CD8-positive, alpha-beta memory T cell (primary cell): ENCODE results near the gene RAP1GDS1. TPM values are rescaled to one million over a fixed set of nuclear protein-coding genes. Genes with fewer than 3 reads are reported as not detected.

ENCODE experiments used
- CTCF ChIA-PET: fragments of 350-600 bp; sonication (Branson Sonifier 250); formaldehyde crosslinking; loops from one replicate; lab custom pipeline; 2021; ENCODE audit warnings: antibody characterized with exemption; lab: Charles Lee
- POLR2A ChIA-PET: fragments of 350-600 bp; sonication (Branson Sonifier 250); formaldehyde crosslinking; loops from one replicate; lab custom pipeline; 2021; ENCODE audit warnings: antibody characterized with exemption; lab: Charles Lee
- DNase-seq, 5 donors: peaks; one replicate each; pipeline versions ENCODE4 v3.0.0 to v3.0.0-alpha.2; 2020 to 2022; ENCODE audit warnings: mixed read lengths in 1 of 5
- H3K27ac ChIP-seq: one replicate; pipeline ENCODE4 v1.7.0; 2013; ENCODE audit warnings: low read depth, mild to moderate bottlenecking, low read length, moderate library complexity
- H3K27me3 ChIP-seq: 2 replicates; pipeline ENCODE4 v1.7.0; 2013; ENCODE audit warnings: low read length, mild to moderate bottlenecking; ENCODE audit not compliant: insufficient read depth, poor library complexity, severe bottlenecking
- H3K36me3 ChIP-seq: 2 replicates; pipeline ENCODE4 v1.7.0; 2013; ENCODE audit warnings: mild to moderate bottlenecking, low read length, moderate library complexity; ENCODE audit not compliant: insufficient read depth
- H3K4me1 ChIP-seq: 2 replicates; pipeline ENCODE4 v1.7.0; 2013; ENCODE audit warnings: mild to moderate bottlenecking, low read length, moderate library complexity; ENCODE audit not compliant: insufficient read depth
- H3K4me3 ChIP-seq: 2 replicates; pipeline ENCODE4 v1.7.0; 2013; ENCODE audit warnings: mild to moderate bottlenecking, low read length
- H3K9me3 ChIP-seq: 2 replicates; pipeline ENCODE4 v1.7.0; 2013; ENCODE audit warnings: mild to moderate bottlenecking, low read length
- H3K27ac Mint-ChIP-seq, 8 donors: one replicate each; pipeline ENCODE4 v1.8.0; 2020 to 2021; ENCODE audit warnings: mixed read lengths in 8 of 8, mild to moderate bottlenecking in 6 of 8, inconsistent platforms in 3 of 8, moderate library complexity in 3 of 8
- H3K27me3 Mint-ChIP-seq, 2 donors: one replicate each; pipeline ENCODE4 v1.8.0; 2020 to 2021; ENCODE audit warnings: mixed read lengths in 2 of 2, mild to moderate bottlenecking in 1 of 2, moderate library complexity in 1 of 2
- H3K36me3 Mint-ChIP-seq, 3 donors: one replicate each; pipeline ENCODE4 v1.8.0; 2020 to 2021; ENCODE audit warnings: mixed read lengths in 3 of 3, inconsistent platforms in 1 of 3, mild to moderate bottlenecking in 1 of 3
- H3K4me1 Mint-ChIP-seq, 3 donors: one replicate each; pipeline ENCODE4 v1.8.0; 2020 to 2021; ENCODE audit warnings: mixed read lengths in 3 of 3, inconsistent platforms in 1 of 3, mild to moderate bottlenecking in 1 of 3
- H3K4me3 Mint-ChIP-seq, 7 donors: one replicate each; pipeline ENCODE4 v1.8.0; 2020 to 2021; ENCODE audit warnings: mixed read lengths in 7 of 7, mild to moderate bottlenecking in 6 of 7, moderate library complexity in 4 of 7, inconsistent platforms in 2 of 7
- H3K9me3 Mint-ChIP-seq, 5 donors: one replicate each; pipeline ENCODE4 v1.8.0; 2020 to 2022; ENCODE audit warnings: mixed read lengths in 5 of 5, mild to moderate bottlenecking in 3 of 5, moderate library complexity in 2 of 5, inconsistent platforms in 1 of 5
- polyA plus RNA-seq: library from polyadenylated mRNA; unstranded; fragments of 300-500 nt; fragmentation: Illumina TruSeq; gene quantifications from one replicate; pipeline ENCODE4 v1.2.3, GENCODE V29; 2021
- total RNA-seq, 2 experiments: library from RNA; stranded (reverse); gene quantifications; one replicate each; pipeline ENCODE4 v1.2.3, GENCODE V29; 2021

Gene RAP1GDS1
- total and polyA plus RNA-seq, 3 experiments from 2014 or later: 40.9 to 56.4 (median 53.7) TPM

DNA sequence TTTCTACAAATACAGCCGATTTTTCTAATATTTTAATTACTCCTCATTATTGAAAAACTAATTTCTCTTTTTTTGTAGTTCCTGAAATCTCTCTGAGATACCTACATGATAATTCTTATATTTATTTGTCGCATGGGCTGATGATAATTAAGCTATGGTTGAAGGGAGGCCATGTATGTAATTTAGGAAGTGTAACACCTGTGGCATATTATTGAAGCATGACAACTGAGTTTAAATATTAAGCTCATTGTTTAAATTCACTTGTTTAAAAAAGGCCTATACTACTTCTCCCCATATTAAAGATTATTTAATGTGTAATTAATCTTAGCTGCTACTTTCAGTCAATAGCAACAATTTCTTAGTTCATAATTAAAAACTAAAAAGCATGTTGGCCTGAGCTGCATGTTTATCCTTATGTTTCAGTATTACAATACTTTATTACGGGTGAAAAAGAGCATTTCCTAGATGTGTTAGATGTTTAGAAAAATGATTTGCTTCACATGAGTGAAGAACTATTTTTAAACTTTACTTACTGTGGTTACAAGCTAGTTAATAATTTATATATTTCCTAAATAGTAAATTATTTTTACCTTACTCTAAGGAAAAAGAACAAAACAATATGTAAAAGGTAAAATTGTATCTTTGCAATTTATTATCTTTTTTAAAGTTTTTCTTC, 122.4 kb downstream of the RAP1GDS1 start:
- H3K4me3 ChIP-seq: no peak overlapping the region
- H3K27me3 Mint-ChIP-seq: no peaks in the 10 kb centered on the region
- no peak for DNase-seq
- no peaks in the 10 kb centered on the region for H3K27me3 ChIP-seq
- no peak overlapping the region for H3K27ac ChIP-seq
- POLR2A ChIA-PET: no interaction called here
- H3K4me1 ChIP-seq: no peaks in the 10 kb centered on the region
- no peaks in the 10 kb centered on the region for H3K9me3 Mint-ChIP-seq
- H3K36me3 Mint-ChIP-seq: peaks cover 8 to 30% (median 9%) of the 10 kb centered on the region in 3 donors
- H3K4me1 Mint-ChIP-seq: peaks cover 0 to 5% (median 0%) of the 10 kb centered on the region in 3 donors
- H3K4me3 Mint-ChIP-seq: no peak overlapping the region
- CTCF ChIA-PET: no interaction called here
- H3K9me3 ChIP-seq: no peaks in the 10 kb centered on the region
- no peak overlapping the region for H3K27ac Mint-ChIP-seq
- no peaks in the 10 kb centered on the region for H3K36me3 ChIP-seq

DNA sequence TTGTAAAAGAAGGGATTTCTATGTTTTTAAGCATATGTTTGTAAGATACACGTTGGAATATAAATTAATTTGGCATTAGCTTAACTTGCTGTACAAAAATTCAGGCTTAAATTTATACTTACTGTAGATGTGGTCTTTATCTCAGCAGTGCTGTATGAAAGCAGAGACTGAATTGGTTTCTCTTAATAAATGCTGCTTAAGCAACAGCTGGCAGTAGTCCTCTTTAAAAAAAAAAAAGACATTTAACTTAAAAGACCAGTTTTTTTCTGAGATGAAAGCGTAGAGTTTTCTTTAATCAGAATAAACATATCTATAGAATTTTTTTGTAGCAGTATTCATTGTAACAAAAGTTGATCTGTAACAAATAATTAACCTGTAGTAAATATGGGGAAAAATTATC, 124.6 kb downstream of the RAP1GDS1 start:
- Histone ChIP-seq H3K27me3 (no peaks in the 10 kb centered on the region), H3K4me1 (no peaks in the 10 kb centered on the region), H3K27ac (no peak overlapping the region), H3K9me3 (no peaks in the 10 kb centered on the region), H3K36me3 (no peaks in the 10 kb centered on the region), H3K4me3 (no peak overlapping the region)
- H3K4me3 Mint-ChIP-seq: no peak overlapping the region
- no peak for DNase-seq
- no peaks in the 10 kb centered on the region for H3K27me3 Mint-ChIP-seq
- no peaks in the 10 kb centered on the region for H3K9me3 Mint-ChIP-seq
- ChIA-PET CTCF (no interaction called here), POLR2A (no interaction called here)
- peaks cover 0 to 5% (median 0%) of the 10 kb centered on the region in 3 donors for H3K4me1 Mint-ChIP-seq
- H3K36me3 Mint-ChIP-seq: peaks cover 5 to 29% (median 12%) of the 10 kb centered on the region in 3 donors
- no peak overlapping the region for H3K27ac Mint-ChIP-seq

DNA sequence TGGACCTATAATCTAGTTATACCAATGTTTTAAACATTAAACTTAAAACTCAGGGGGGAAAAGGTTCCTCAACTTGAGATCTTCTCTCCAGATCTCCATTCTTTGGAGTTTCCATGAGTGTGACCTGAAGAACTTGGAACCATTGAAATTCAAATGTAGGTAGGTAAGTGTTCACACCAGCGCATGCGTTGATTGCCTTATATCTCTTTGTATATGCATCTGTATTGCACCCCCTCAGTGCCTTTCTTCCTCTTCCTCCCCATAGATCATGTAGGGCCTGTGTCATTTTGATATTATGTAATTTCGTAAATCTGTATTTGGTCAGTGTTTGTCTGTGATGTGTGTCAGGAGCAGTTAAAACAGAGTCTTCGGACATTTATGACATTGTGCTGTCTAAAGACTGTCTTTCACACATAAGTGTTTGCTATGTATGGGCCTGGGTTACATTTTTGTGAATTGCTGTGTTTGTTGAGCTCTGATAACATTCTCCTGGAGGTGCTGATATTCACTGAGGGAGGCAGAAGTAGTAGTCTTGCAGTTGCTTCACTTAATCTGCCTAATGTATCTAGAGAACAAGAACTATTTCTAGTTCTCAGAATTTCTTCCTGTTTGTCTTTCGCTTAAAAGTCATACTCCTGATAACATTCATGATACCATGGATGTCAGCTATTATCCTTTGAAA, 126.3 kb downstream of the RAP1GDS1 start:
- DNase-seq: no peak
- no peaks in the 10 kb centered on the region for H3K4me1 Mint-ChIP-seq
- no peak overlapping the region for H3K4me3 Mint-ChIP-seq
- peak overlapping the region in 2 of 8 donors; percentile 4 to 48 for H3K27ac Mint-ChIP-seq
- H3K9me3 Mint-ChIP-seq: no peaks in the 10 kb centered on the region
- peaks cover 10 to 33% (median 12%) of the 10 kb centered on the region in 3 donors for H3K36me3 Mint-ChIP-seq
- no peak overlapping the region for H3K27ac ChIP-seq
- no peak overlapping the region for H3K4me3 ChIP-seq
- H3K9me3 ChIP-seq: no peaks in the 10 kb centered on the region
- ChIA-PET POLR2A (interaction anchor here (0.8 kb wide), 1 partner anchor 242 kb away, joined by 3 read pairs; no protein-coding TSS in a partner anchor), CTCF (no interaction called here)
- no peaks in the 10 kb centered on the region for H3K27me3 Mint-ChIP-seq
- H3K36me3 ChIP-seq: no peaks in the 10 kb centered on the region
- no peaks in the 10 kb centered on the region for H3K27me3 ChIP-seq
- no peaks in the 10 kb centered on the region for H3K4me1 ChIP-seq

DNA sequence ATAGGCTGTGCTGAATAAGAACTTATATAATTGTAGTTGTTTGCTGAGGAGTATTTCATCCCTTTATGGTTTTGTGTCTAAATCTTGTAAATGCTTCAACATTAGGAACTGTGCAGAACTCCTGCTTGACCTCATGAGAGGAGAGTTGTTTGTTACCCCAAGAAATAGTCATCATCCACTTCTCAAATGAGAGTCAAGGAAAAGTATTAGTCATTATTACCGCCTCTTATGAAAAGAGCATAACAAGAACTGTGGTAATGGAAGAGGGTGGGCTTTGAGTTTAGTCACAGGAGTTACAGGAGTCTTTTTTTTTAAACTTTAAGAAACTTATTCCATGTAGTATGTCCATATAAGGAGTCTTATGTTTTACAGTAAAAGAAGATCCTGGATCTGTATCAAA, 132.9 kb downstream of the RAP1GDS1 start:
- ChIA-PET POLR2A (no interaction called here), CTCF (no interaction called here)
- Mint-ChIP-seq H3K9me3 (peaks cover 0 to 7% (median 5%) of the 10 kb centered on the region in 5 donors), H3K4me1 (peaks cover 0 to 7% (median 2%) of the 10 kb centered on the region in 3 donors), H3K4me3 (no peak overlapping the region), H3K36me3 (peaks cover 38 to 42% (median 40%) of the 10 kb centered on the region in 3 donors), H3K27ac (no peak overlapping the region), H3K27me3 (no peaks in the 10 kb centered on the region)
- Histone ChIP-seq H3K27me3 (no peaks in the 10 kb centered on the region), H3K9me3 (no peaks in the 10 kb centered on the region), H3K4me1 (no peaks in the 10 kb centered on the region), H3K36me3 (no peaks in the 10 kb centered on the region), H3K4me3 (no peak overlapping the region), H3K27ac (no peak overlapping the region)
- DNase-seq: no peak

DNA sequence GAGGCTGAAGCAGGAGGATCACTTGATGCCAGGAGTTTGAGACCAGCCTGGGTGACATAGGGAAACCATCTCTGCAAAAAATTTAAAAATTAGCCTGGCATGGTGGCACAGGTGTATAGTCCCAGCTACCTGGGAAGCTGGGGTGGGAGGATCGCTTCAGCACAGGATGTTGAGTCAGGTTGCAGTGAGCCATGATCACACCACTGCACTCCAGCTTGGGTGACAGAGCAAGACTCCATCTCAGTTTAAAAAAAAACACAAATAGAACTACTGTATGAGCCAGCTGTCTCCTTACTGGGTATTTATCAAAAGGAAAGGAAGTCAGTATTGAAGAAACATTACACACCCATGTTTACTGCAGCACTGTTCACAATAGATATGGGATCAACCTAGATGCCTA, 138.7 kb downstream of the RAP1GDS1 start:
- no peak for DNase-seq
- H3K9me3 Mint-ChIP-seq: peaks cover 2 to 7% (median 6%) of the 10 kb centered on the region in 5 donors
- POLR2A ChIA-PET: no interaction called here
- Histone ChIP-seq H3K9me3 (no peaks in the 10 kb centered on the region), H3K27me3 (no peaks in the 10 kb centered on the region), H3K4me3 (no peak overlapping the region), H3K27ac (no peak overlapping the region), H3K4me1 (no peaks in the 10 kb centered on the region), H3K36me3 (no peaks in the 10 kb centered on the region)
- H3K36me3 Mint-ChIP-seq: peaks cover 16 to 31% (median 21%) of the 10 kb centered on the region in 3 donors
- no peak overlapping the region for H3K4me3 Mint-ChIP-seq
- peaks cover 0 to 7% (median 2%) of the 10 kb centered on the region in 3 donors for H3K4me1 Mint-ChIP-seq
- CTCF ChIA-PET: no interaction called here
- H3K27me3 Mint-ChIP-seq: no peaks in the 10 kb centered on the region
- no peak overlapping the region for H3K27ac Mint-ChIP-seq

DNA sequence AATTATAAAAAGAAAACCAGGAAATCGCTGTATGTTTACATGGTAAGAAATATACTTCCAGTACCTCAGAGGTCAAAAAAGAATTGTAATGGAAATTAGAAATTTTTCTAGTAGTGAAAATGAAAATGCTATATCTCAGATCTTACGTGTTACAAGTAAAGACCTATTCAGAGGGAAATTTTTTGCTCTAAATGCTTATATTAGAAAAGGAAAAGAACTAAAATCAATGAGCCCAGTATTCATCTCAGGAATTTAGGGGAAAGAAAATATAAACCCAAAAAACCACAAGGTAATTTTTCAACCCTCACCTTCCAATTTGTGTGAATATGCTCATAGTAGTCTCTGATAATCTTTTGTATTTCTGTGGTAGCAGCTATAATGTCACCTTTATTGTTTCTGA, 145.6 kb downstream of the RAP1GDS1 start:
- CTCF ChIA-PET: no interaction called here
- Histone ChIP-seq H3K9me3 (no peaks in the 10 kb centered on the region), H3K4me1 (no peaks in the 10 kb centered on the region), H3K4me3 (no peak overlapping the region), H3K27ac (no peak overlapping the region), H3K36me3 (no peaks in the 10 kb centered on the region), H3K27me3 (no peaks in the 10 kb centered on the region)
- no peaks in the 10 kb centered on the region for H3K27me3 Mint-ChIP-seq
- H3K9me3 Mint-ChIP-seq: peaks cover 0 to 4% (median 3%) of the 10 kb centered on the region in 5 donors
- peaks cover 0 to 4% (median 0%) of the 10 kb centered on the region in 3 donors for H3K4me1 Mint-ChIP-seq
- H3K4me3 Mint-ChIP-seq: no peak overlapping the region
- H3K36me3 Mint-ChIP-seq: peaks cover 13 to 40% (median 35%) of the 10 kb centered on the region in 3 donors
- DNase-seq: no peak
- no peak overlapping the region for H3K27ac Mint-ChIP-seq
- POLR2A ChIA-PET: interaction anchor here (0.6 kb wide), 1 partner anchor 1042 kb away, joined by 3 read pairs; no protein-coding TSS in a partner anchor

DNA sequence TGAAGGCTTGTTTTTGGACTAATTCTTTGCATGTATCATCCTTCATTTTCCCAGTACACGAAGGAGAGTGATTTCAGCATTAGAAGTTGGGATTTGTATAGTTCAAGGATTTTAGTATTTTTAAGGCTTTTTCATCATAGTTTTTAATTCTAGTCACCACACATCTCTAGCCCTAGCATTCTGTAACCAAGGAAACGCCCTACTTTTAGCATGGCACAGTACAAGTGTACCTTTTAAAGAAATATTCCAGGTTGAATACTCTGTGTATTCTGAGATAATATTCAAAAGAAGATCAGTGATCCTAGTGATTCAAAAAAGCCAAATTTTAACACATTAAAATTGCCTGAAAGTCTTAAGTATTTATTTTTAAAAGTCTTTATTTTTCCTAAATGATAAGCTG, 150.5 kb downstream of the RAP1GDS1 start:
- ChIA-PET CTCF (no interaction called here), POLR2A (no interaction called here)
- no peak overlapping the region for H3K4me3 Mint-ChIP-seq
- H3K36me3 Mint-ChIP-seq: peaks cover 20 to 46% (median 41%) of the 10 kb centered on the region in 3 donors
- H3K4me1 Mint-ChIP-seq: peaks cover 2 to 4% (median 2%) of the 10 kb centered on the region in 3 donors
- Histone ChIP-seq H3K9me3 (no peaks in the 10 kb centered on the region), H3K4me3 (no peak overlapping the region), H3K4me1 (no peaks in the 10 kb centered on the region), H3K36me3 (no peaks in the 10 kb centered on the region), H3K27ac (no peak overlapping the region), H3K27me3 (no peaks in the 10 kb centered on the region)
- DNase-seq: no peak
- no peaks in the 10 kb centered on the region for H3K27me3 Mint-ChIP-seq
- H3K27ac Mint-ChIP-seq: no peak overlapping the region
- peaks cover 10 to 16% (median 10%) of the 10 kb centered on the region in 5 donors for H3K9me3 Mint-ChIP-seq

DNA sequence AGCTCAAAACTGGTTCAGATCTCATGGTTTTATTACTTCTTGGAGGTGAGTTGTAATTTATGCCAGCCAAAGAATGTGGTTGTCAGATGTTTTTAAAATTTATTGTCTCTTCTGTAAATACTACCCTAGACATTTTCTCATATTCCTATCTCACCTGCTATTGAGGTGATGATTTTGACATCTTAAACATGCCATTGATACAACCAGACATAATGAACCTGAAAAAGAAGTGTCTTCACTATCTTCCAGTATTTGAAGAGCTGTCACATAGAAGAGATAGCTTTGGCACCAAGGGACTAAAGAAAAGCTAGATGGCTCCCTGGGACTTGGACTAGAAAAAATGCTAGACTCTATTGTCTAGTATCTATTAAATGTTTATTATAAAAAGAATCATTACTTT, 155.7 kb downstream of the RAP1GDS1 start:
- Mint-ChIP-seq H3K27ac (no peak overlapping the region), H3K4me1 (peaks cover 0 to 2% (median 2%) of the 10 kb centered on the region in 3 donors), H3K27me3 (no peaks in the 10 kb centered on the region), H3K4me3 (no peak overlapping the region), H3K9me3 (peaks cover 6 to 14% (median 10%) of the 10 kb centered on the region in 5 donors), H3K36me3 (peaks cover 24 to 56% (median 38%) of the 10 kb centered on the region in 3 donors)
- Histone ChIP-seq H3K9me3 (no peaks in the 10 kb centered on the region), H3K4me1 (no peaks in the 10 kb centered on the region), H3K36me3 (peaks cover 8% of the 10 kb centered on the region), H3K27me3 (no peaks in the 10 kb centered on the region), H3K27ac (no peak overlapping the region), H3K4me3 (no peak overlapping the region)
- ChIA-PET POLR2A (no interaction called here), CTCF (no interaction called here)
- DNase-seq: no peak
